ENCODE results near the gene MYH10.
A peak's percentile ranks its signal among the peaks of the same experiment; 100 is the strongest.

The MYH10 gene

GRCh38 chr17:8477171-8477570, 153.4 kb downstream of the MYH10 start:
- TF ChIP-seq PAX5 (IDR thresholded peaks at IDR 0.05; ENCODE audit: insufficient read depth, low read length, severe bottlenecking) (no peak), TAF1 (IDR thresholded peaks at IDR 0.05; ENCODE audit: low read depth, low read length) (no peak), POU2F2 (IDR thresholded peaks at IDR 0.05; ENCODE audit: low read depth, low read length) (no peak), POLR2AphosphoS5 (IDR thresholded peaks at IDR 0.05; ENCODE audit: low read depth, low read length) (no peak), SPI1 (IDR thresholded peaks at IDR 0.05; ENCODE audit: low read depth, low read length) (no peak), POLR2A (IDR thresholded peaks at IDR 0.05; ENCODE audit: low read depth, low read length) (no peak)
- FAIRE-seq, result no peak
- DNase-seq (ENCODE audit: insufficient read length, low spot score), result no peak

GRCh38 chr17:8476741-8477140, 153.8 kb downstream of the MYH10 start:
- DNase-seq (ENCODE audit: insufficient read length, low spot score) (no peak), FAIRE-seq (no peak)
- TF ChIP-seq POLR2AphosphoS5 (IDR thresholded peaks at IDR 0.05; ENCODE audit: low read depth, low read length) (0 out of 2 replicates have a peak, but pooled peaks have one; percentile 24), POLR2A (IDR thresholded peaks at IDR 0.05; ENCODE audit: low read depth, low read length) (no peak), TAF1 (IDR thresholded peaks at IDR 0.05; ENCODE audit: low read depth, low read length) (no peak)

GRCh38 chr17:8475781-8476180, 154.7 kb downstream of the MYH10 start:
- DNase-seq (ENCODE audit: insufficient read length, low spot score) (no peak), FAIRE-seq (no peak)
- TF ChIP-seq SPI1 (IDR thresholded peaks at IDR 0.05; ENCODE audit: low read depth, low read length), result no peak
- TF ChIP-seq POU2F2 (IDR thresholded peaks at IDR 0.05; ENCODE audit: low read depth, low read length), result no peak
- no peak for TF ChIP-seq PAX5 (IDR thresholded peaks at IDR 0.05; ENCODE audit: insufficient read depth, low read length, severe bottlenecking)
- TF ChIP-seq POLR2A (IDR thresholded peaks at IDR 0.05; ENCODE audit: low read depth, low read length), result no peak
- no peak for TF ChIP-seq TAF1 (IDR thresholded peaks at IDR 0.05; ENCODE audit: low read depth, low read length)
- no peak for TF ChIP-seq POLR2AphosphoS5 (IDR thresholded peaks at IDR 0.05; ENCODE audit: low read depth, low read length)

- FAIRE-seq (no peak), DNase-seq (ENCODE audit: insufficient read length, low spot score) (no peak)
- no peak for TF ChIP-seq TAF1 (IDR thresholded peaks at IDR 0.05; ENCODE audit: low read depth, low read length)
- TF ChIP-seq SPI1 (IDR thresholded peaks at IDR 0.05; ENCODE audit: low read depth, low read length), result no peak
- no peak for TF ChIP-seq POLR2A (IDR thresholded peaks at IDR 0.05; ENCODE audit: low read depth, low read length)
- no peak for TF ChIP-seq POU2F2 (IDR thresholded peaks at IDR 0.05; ENCODE audit: low read depth, low read length)
- no peak for TF ChIP-seq PAX5 (IDR thresholded peaks at IDR 0.05; ENCODE audit: insufficient read depth, low read length, severe bottlenecking)
- no peak for TF ChIP-seq POLR2AphosphoS5 (IDR thresholded peaks at IDR 0.05; ENCODE audit: low read depth, low read length)
Observed at GRCh38 chr17:8475227-8475626, 155.3 kb downstream of the MYH10 start.

GRCh38 chr17:8474826-8475225, 155.7 kb downstream of the MYH10 start:
- FAIRE-seq (no peak), DNase-seq (ENCODE audit: insufficient read length, low spot score) (no peak)
- TF ChIP-seq POLR2AphosphoS5 (IDR thresholded peaks at IDR 0.05; ENCODE audit: low read depth, low read length) (0 out of 2 replicates have a peak, but pooled peaks have one; percentile 34), SPI1 (IDR thresholded peaks at IDR 0.05; ENCODE audit: low read depth, low read length) (no peak), POLR2A (IDR thresholded peaks at IDR 0.05; ENCODE audit: low read depth, low read length) (no peak; the same call in 1 of the 2 replicates), TAF1 (IDR thresholded peaks at IDR 0.05; ENCODE audit: low read depth, low read length) (no peak), PAX5 (IDR thresholded peaks at IDR 0.05; ENCODE audit: insufficient read depth, low read length, severe bottlenecking) (no peak), POU2F2 (IDR thresholded peaks at IDR 0.05; ENCODE audit: low read depth, low read length) (no peak)

GRCh38 chr17:8473451-8474192, 156.9 kb downstream of the MYH10 start:
- FAIRE-seq (no peak), DNase-seq (ENCODE audit: insufficient read length, low spot score) (no peak)
- TF ChIP-seq SPI1 (IDR thresholded peaks at IDR 0.05; ENCODE audit: low read depth, low read length) (no peak), PAX5 (IDR thresholded peaks at IDR 0.05; ENCODE audit: insufficient read depth, low read length, severe bottlenecking) (no peak), POLR2AphosphoS5 (IDR thresholded peaks at IDR 0.05; ENCODE audit: low read depth, low read length) (no peak), POLR2A (IDR thresholded peaks at IDR 0.05; ENCODE audit: low read depth, low read length) (no peak)

- DNase-seq (ENCODE audit: insufficient read length, low spot score) (no peak), FAIRE-seq (no peak)
- TF ChIP-seq POU2F2 (IDR thresholded peaks at IDR 0.05; ENCODE audit: low read depth, low read length), result no peak
- no peak for TF ChIP-seq POLR2A (IDR thresholded peaks at IDR 0.05; ENCODE audit: low read depth, low read length)
- no peak for TF ChIP-seq POLR2AphosphoS5 (IDR thresholded peaks at IDR 0.05; ENCODE audit: low read depth, low read length)
- no peak for TF ChIP-seq PAX5 (IDR thresholded peaks at IDR 0.05; ENCODE audit: insufficient read depth, low read length, severe bottlenecking)
- no peak for TF ChIP-seq SPI1 (IDR thresholded peaks at IDR 0.05; ENCODE audit: low read depth, low read length)
- TF ChIP-seq TAF1 (IDR thresholded peaks at IDR 0.05; ENCODE audit: low read depth, low read length), result no peak
Observed at GRCh38 chr17:8472663-8473062, 157.9 kb downstream of the MYH10 start.

- no peak for DNase-seq (ENCODE audit: insufficient read length, low spot score)
- no peak for FAIRE-seq
- no peak for TF ChIP-seq POLR2A (IDR thresholded peaks at IDR 0.05; ENCODE audit: low read depth, low read length)
- TF ChIP-seq SPI1 (IDR thresholded peaks at IDR 0.05; ENCODE audit: low read depth, low read length), result no peak
- no peak for TF ChIP-seq POU2F2 (IDR thresholded peaks at IDR 0.05; ENCODE audit: low read depth, low read length)
- no peak for TF ChIP-seq POLR2AphosphoS5 (IDR thresholded peaks at IDR 0.05; ENCODE audit: low read depth, low read length)
- TF ChIP-seq PAX5 (IDR thresholded peaks at IDR 0.05; ENCODE audit: insufficient read depth, low read length, severe bottlenecking), result no peak
- no peak for TF ChIP-seq TAF1 (IDR thresholded peaks at IDR 0.05; ENCODE audit: low read depth, low read length)
Observed at GRCh38 chr17:8470447-8471047, 160.0 kb downstream of the MYH10 start.

GRCh38 chr17:8469964-8470363, 160.6 kb downstream of the MYH10 start:
- DNase-seq (ENCODE audit: insufficient read length, low spot score), result no peak
- TF ChIP-seq SPI1 (IDR thresholded peaks at IDR 0.05; ENCODE audit: low read depth, low read length), result no peak
- no peak for FAIRE-seq

- DNase-seq (ENCODE audit: insufficient read length, low spot score) (no peak), FAIRE-seq (no peak)
- TF ChIP-seq POLR2AphosphoS5 (IDR thresholded peaks at IDR 0.05; ENCODE audit: low read depth, low read length) (no peak), POLR2A (IDR thresholded peaks at IDR 0.05; ENCODE audit: low read depth, low read length) (no peak), TAF1 (IDR thresholded peaks at IDR 0.05; ENCODE audit: low read depth, low read length) (no peak), POU2F2 (IDR thresholded peaks at IDR 0.05; ENCODE audit: low read depth, low read length) (no peak), PAX5 (IDR thresholded peaks at IDR 0.05; ENCODE audit: insufficient read depth, low read length, severe bottlenecking) (no peak)
Observed at GRCh38 chr17:8468980-8469379, 161.5 kb downstream of the MYH10 start.

Measured in GM12891 (cell line).